GM21529 (cell line): ENCODE measurements around the gene TRIP6.
"Not testable (repeated sequence)": the region's sequence is repeated elsewhere in the genome, so short reads cannot be mapped to it uniquely, and the experiment has no call there.

Source experiments
- ATAC-seq: cut with Tn5 transposase; IDR thresholded peaks from one replicate; pipeline ENCODE4 v1.9.1; 2021; ENCODE audit not compliant: unreplicated experiment

TRIP6 gene

DNA sequence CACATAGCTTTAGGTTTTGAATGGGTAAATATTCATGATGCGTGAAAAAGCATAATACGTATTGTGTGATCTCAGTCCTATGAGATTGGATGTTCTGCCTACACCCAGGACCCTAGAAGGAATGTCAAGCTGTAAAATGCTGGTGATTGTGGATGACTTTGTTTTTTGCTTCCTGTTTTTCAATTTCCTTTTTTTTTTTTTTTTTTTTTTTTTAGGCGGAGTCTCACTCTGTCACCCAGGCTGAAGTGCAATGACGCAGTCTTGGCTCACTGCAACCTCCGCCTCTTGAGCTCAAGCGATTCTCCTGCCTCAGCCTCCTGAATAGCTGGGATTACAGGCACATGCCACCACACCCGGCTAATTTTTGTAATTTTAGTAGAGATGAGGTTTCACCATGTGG lies 43.3 kb downstream of the TRIP6 start:
- ATAC-seq: not testable (repeated sequence)

DNA sequence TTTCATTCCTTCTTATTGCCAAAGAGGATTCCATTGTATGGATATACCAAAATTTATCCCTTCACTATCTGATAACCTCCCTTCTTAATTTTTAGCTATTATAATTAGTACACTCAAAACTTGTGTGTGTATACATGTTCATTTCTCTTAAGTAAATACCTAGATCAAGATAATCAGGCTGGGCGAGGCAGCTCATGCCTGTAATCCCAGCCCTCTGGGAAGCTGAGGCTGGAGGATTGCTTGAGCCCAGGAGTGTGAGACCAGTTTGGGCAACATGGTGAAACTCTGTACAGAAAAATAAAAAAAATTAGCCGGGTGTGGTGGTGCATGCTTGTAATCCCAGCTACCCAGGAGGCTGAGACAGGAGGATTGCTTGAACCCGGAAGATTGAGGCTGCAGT lies 44.3 kb downstream of the TRIP6 start:
- ATAC-seq: no peak

DNA sequence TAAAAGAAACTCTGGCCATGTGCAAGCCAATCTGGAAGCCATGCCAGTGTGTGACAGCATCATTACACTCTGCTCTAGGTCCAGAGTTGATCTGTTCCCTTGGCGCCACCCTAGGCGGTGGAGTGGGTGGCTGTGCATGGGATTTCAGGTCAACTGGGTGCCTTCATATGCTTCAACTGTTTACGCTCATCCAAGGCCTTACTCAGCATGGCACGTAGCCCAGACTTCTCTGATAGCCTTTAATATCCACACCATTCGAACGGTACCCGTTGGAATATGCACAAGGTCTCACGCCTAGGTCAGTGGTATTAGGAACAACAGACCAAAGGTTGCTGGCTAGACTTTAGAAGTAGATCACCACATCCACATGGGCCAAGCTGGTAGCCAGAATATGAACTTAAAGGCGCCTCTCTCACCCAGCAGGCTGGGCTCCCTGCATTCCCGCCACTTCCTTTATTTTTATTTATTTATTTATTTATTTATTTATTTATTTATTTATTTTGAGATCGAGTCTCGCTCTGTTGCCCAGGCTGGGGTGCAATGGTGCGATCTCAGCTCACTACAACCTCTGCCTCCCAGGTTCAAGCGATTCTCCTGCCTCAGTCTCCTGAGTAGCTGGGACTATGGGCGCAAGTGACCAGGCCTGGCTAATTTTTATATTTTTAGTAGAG lies 47.2 kb downstream of the TRIP6 start:
- ATAC-seq: no peak

DNA sequence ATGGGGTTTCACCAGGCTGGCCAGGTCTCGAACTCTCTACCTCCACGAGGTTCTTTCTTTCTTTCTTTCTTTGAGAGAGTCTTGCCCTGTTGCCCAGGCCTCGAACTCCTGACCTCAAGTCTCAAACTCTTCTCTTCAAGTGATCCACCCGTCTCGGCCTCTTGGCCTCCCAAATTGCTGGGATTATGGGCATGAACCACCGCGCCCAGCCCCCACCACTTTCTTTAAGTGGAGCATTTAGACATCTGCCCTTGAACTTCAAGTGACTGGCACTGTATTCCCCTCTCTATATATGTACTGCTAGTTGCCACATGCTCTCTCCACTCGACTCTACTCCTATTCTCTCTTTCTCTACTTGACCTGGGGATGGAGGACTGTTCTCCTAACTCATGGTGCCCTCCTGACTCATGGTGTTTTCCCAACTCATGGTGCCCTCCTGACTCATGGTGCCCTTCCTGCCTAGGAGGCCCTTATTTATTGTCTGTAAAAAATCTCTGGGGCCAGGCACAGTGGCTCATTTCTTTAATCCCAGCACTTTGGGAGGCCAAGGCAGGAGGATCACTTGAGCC lies 47.8 kb downstream of the TRIP6 start:
- ATAC-seq: no peak

DNA sequence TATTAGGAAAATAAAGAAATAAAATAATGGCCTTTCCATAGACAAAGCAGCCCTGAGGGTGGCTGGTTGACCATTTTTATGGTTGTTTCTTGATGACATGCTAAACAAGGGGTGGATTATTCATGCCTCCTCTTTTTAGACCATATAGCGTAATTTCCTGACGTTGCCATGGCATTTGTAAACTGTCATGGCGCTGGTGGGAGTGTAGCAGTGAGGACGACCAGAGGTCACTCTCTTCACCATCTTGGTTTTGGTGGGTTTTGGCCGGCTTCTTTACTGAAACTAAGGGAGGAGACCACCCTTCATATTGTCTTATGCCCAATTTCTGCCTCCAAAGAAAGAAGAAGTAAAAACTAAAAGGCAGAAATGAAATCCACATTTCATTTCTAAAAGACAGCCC lies 52.1 kb downstream of the TRIP6 start:
- ATAC-seq: not testable (repeated sequence)

DNA sequence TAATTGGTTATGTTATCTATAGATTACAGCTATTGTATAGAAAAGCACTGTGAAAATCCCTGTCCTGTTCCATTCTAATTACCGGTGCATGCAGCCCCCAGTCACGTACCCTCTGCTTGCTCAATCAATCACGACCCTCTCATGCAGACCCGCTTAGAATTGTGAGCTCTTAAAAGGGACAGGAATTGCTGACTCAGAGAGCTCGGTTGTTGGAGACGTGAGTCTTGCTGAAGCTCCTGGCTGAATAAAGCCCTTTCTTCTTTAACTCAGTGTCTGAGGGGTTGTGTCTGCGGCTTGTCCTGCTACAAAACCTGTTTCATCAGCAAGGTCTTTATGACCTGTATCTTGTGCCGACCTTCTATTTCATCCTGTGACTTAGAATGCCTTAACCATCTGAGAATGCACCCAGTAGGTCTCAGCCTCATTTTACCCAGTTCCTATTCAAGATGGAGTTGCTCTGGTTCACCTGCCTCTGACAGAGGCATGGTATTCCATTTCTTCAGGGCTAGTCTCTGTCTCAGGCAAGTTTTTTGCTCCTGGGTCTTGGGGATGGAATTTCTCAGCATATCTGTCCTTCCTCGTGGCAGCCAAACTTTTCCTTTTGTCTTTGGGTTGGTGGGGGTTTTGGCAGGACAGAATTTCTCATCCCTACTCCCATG lies 52.7 kb downstream of the TRIP6 start:
- not testable (repeated sequence) for ATAC-seq

DNA sequence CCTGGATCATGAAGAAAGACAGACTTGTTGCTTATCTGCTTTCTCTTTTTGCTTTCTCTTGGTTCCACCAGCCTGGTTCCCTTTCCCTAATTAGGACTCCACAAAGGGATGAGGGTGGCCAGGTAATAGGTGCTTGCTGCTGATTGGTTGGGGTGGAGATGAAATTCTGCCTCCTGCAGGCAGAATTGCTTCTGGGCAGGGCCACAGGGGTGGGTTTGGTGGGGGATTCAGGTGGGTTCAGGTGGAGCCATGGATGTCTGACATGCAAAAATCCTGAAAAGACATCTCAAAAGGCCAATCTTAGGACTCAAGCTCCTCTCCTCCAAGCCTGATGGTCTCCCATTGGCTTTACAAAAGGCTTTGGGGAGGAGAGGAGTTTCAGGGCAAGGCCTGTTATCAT lies 53.9 kb downstream of the TRIP6 start:
- ATAC-seq: no peak
